Measurements from ENCODE around the gene DRG1.
"Not testable (repeated sequence)": the region's sequence is repeated elsewhere in the genome, so short reads cannot be mapped to it uniquely, and the experiment has no call there.

DRG1 gene

DNA sequence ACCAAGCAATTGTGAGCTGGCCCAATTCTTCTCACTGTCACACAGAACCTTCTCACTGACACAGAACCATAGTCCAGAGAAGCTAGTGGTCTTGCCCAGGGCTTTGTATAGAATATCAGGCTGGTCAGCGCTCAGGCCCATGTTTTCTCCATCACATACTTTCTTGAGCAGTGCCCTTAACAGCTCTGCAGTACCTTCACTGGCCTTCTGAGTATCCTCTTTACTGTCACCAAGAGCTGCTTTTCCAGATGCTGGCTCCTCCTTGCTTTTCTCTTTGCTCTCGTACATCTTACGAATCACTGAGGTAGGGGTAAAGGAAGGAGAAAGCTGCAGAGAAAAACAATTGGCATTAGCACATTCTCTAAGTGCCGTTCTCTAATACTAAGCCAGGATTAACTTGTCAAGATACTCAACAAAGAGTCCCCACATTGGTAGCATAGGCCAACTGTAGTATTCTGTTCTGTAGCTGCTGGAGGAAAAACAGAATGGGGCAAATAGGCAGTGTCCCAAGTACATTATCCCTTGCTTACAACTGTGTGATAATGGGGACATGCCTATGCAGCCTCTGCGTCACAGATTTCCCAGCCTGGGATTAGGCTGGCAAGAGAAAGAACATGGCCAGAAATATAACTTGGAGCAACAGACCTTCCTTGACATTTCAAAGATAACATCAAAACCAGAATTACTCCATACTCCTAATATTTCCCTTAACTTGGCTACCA is 43.5 kb downstream of the DRG1 start:
- DNase-seq = no peak

DNA sequence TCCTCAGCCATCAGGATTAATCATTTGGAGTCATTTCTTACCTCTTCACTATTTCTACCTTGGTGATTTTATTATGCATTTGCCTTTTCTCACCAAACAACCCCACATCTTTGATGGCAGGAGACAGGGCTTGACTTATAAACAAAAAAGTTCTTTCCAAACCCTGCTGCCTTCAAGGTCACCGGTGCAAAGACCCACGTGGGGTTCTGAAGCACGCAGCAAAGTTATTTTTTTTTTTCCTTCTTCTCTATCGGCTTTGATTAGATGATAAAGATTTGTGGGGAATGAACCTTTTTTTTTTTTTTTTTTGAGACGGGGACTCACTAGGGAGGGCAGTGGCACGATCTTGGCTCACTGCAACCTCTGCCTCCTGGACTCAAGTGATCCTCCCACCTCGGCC is 44.1 kb downstream of the DRG1 start:
- DNase-seq = no peak

DNA sequence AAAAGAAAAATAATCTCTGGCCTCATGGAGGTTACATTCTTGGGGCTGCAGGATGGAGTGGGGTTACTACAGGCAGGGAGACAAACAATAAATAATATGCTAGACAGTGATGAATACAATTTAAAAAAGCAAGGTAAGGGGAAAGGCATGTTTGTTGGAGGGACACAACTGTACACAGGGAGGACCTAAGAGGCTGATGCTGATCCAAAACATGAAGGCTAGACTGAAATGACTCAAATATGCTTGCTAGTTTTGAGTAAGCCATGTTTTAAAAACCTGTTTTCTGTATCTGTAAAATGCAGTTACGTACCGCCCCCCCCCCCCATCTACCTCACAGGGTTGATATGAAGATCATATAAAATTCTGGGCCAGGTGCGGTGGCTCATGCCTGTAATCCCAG is 46.2 kb downstream of the DRG1 start:
- DNase-seq = no peak

DNA sequence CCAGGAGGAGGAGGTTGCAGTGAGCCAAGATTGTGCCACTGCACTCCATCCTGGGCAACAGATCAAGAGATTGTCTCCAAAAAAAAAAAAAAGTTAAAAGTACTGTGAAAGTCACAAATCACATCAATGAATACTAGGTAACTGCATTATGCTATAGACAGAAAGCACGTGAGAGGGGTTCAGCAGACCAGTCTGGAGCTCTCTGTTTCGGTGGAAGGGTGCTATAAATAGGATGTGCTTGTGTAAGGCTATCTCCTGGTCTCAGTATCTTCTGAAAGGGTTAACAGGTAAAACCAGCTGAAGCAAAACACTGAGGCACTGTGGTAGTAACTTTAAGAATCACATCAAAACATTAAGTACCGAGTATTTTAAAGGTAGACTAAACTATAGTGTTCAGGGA is 46.8 kb downstream of the DRG1 start:
- DNase-seq = no peak

DNA sequence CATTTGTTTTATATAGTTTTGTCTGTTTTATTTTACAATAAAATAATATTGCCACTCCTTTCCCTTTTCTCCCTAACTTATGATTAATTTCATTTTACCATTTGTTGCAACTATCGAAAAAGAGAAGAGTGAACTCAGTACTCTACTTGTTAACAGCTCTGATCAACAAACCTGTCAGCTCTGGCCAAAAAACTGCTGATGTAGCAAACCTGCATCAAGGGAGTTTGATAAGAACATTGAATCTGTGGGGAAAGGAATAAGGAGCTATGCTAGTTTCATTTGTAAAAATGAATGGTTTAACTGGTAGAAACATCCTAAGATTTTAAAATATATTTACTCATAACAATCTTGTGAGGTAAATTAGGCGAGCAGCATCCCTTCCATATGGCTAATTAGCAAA is 47.4 kb downstream of the DRG1 start:
- no peak for DNase-seq

DNA sequence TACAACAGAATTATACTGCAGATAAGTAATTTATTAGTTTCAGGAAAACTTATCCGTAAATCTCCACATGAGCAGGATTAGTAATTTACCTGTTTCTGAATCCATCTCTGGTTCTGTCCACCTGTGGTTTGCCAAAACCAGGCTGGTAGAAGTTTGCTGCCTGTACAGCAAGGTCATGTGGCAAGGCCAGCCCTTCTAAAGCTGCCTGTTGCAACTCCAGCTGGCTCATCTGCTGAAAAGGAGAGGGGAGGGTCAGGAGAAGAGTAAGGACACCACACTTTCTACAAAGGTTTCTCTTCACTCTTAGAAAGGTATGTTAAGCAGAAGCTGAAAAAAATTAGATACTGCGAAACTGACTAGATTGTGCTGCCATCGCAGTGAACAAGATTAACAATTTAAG is 47.9 kb downstream of the DRG1 start:
- DNase-seq = no peak

DNA sequence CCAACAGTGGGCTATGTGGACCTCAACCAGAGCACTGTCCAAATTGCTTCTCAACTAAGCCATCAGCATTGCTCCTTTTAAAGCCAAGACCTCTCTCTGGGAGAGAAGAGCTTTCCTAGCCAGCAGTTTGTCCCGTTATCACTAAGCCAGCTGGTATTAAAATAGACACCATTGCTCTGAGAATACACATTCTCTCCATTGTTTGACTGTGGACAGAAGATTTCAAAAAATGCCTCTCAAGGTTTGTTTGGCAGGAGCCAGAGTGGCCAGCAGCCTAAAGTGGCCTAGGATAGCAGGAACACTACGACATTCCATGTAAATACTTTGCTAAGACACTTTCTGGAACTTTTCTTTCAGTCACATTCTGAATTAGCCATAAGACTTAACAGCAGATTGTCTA is 49.0 kb downstream of the DRG1 start:
- no peak for DNase-seq

DNA sequence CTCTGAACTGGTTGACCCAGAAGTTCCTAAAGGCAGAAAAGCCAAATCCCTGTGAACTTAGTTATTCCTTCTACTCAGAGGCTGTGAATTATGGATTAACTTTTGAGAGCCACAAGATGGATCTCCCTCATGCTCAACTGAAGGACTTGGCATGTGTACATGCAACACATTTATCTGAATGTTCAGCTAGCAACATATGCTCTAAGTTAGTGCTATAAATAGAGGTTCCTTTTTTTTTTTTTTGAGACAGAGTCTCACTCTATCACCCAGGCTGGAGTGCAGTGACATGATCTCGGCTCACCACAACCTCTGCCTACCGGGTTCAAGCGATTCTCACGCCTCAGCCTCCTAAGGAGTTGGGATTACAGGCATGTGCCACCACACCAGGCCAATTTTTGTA is 50.1 kb downstream of the DRG1 start:
- no peak for DNase-seq

DNA sequence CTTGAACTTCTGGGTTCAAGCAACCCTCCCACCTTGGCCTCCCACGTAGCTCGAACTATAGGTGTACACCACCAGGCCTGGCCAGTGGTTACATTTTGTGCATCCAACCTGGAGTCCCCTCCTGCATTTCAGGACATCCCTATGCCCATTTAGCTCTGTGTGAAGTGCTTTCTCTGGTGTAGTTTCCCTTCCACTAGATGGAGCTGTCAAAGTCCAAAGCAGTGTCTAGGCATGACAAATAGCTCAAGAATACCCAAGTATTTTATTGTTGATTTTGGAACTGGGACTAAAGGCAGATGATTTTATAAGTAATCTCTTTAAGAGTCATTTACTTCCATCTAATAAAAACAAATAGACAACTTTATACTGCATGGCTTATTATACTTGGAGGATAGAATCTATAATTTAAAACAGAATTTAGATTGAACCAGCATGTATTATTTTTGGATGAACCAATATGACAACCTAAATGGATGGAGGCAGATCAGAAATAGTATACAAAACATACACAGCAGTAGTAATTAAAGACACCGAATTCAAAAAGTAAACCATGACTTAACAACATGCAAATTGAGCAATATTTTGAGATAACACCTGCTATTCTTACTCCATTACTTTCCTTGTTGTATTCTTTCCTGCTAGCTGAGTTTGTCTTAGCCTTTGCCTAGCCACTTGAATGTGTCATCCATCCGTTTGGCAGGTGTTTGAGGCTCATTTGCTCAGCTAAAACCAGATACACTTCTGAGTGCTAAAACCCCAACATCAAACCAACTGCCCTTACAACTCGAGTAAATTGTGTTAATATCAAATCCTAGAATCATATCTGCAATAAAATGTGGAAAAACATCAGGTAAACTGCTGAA is 52.5 kb downstream of the DRG1 start:
- peak; percentile 30 for DNase-seq

DNA sequence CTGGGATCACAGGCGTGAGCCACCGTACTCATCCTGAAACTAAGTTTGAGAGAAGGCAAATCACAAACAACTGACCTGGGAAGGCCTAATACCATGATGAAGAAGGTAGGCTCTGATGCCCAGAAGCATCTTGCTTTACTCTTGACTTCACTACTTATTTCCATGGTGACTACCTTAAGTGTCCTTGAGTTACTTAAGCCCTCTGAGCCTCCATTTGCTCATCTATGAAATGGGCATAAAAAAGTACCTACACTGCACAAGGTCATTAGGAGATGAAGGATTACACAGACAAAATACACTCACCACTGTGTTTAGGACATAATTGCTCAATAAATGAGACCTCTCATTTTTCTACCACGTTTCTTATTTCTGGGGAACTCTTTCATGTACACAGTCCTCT is 62.3 kb downstream of the DRG1 start:
- no peak for DNase-seq

DNA sequence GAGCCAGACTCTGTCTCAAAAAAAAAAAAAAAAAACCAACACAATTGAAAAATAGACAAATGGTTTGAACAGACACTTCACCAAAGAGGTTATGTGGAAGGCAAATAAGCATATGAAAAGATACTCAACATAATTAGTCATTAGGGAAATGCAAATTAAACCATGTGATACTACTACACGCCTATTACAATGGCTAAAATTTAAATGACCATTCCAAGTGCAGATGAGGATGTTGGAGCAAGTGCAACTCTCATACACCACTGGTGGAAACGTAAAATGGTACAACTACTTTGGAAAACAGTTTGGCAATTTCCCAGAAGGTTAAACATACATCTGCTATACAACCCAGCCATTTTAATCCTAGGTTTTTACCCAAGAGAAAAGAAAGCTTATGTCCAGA is 65.9 kb downstream of the DRG1 start:
- no peak for DNase-seq

DNA sequence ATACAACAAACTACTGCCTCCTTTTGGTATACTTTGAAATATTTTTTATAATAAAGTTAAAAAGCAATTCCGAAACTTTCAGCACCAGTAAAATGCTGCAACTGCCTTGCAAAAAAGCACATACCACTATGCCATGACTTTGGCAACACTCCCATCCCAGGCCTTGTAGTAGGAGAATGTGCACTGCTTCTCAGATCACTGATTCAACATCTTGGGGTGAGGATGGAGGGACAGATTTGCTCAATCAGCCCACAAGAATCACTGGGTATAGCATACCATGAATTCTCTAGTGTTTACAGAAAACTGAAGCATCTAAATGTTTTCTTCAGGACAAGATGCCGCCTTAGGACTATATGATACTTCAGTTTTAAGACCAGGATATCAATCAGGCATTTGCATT is 75.3 kb downstream of the DRG1 start:
- peak; percentile 84 for DNase-seq

DNA sequence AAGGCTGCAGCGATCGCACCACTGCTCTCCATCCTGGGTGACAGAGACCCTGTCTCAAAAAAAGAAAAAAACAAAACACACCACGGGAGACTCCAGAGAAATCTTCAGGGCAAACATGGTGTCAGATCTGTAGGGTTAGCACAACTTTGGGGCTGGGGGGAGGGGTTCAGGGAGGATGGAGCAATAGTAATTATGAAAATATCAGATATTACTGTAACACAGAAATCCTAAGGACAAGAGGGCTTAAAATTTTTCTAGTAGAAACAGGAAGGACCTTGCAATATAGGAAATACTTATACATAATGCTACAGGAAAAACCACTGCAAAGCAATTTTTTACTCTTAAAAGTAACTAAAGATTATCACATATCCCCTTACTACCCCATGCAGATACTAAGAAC is 76.4 kb downstream of the DRG1 start:
- DNase-seq = no peak

DNA sequence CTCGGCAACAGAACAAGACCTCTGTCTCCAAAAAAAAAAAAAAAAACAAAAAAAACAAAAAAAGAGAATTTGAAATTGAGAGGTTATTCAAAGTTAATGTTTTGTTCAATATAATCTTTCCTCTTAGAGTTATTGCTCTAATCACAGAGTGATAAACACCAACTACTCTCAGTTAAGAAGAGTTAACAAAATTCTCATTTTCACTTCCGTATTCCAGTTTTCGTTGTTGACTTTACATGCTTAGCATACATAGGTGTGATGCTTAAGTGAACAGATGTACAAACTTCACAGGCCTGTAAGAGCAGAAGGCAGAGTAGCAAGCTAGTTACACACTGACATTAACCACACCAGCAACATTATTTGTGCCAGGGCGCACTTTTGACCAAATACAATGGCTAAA is 77.9 kb downstream of the DRG1 start:
- no peak for DNase-seq

DNA sequence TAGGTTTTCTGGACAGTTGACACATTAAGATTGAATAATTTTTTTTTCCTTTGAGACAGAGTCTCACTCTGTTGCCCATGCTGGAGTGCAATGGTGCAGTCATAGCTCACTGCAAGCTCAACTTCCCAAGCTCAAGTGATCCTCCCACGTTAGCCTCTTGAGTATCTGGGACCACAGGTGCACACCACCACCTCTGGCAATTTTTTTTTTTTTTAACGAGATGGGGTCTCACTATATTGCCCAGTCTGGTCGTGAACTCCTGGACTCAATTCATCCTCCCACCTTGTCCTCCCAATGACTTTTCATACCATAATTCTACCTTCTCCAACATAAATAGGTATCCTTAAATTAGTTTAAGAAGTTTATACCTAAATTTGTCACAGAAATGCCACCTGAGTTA is 81.7 kb downstream of the DRG1 start:
- no peak for DNase-seq

DNA sequence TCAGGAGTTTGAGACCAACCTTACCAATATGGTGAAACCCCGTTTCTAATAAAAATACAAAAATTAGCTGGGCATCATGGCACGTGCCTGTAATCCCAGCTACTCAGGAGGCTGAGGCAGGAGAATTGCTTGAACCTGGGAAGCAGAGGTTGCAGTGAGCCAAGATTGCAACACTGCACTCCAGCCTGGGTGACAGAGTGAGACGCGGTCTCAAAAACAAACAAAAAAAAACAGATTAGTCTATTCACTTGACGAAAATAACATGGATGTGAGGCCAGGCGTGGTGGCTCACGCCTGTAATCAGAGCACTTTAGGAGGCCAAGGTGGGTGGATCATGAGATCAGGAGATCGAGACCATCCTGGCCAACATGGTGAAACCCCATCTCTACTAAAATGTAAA is 83.1 kb downstream of the DRG1 start:
- not testable (repeated sequence) for DNase-seq

Measured in fibroblast of skin of abdomen (primary cell).